Mesenchymal stem cell (in vitro differentiated cells and primary cell): ENCODE results near the gene PGGT1B.

Source experiments
- DNase-seq: peaks from one replicate; pipeline ENCODE4 v3.0.0-alpha.2; 2013
- H2AFZ ChIP-seq: one replicate; pipeline ENCODE4 v1.6.1; 2013; ENCODE audit warnings: low read depth, mild to moderate bottlenecking, control low read depth, inconsistent platforms, low read length, moderate library complexity
- H2AK5ac ChIP-seq: 2 replicates; pipeline ENCODE4 v1.6.1; 2013; ENCODE audit warnings: low read length, moderate library complexity, mild to moderate bottlenecking, inconsistent platforms; ENCODE audit not compliant: severe bottlenecking
- H2BK120ac ChIP-seq: one replicate; pipeline ENCODE4 v1.6.1; 2013; ENCODE audit warnings: low read depth, mild to moderate bottlenecking, inconsistent platforms, low read length, moderate library complexity
- H2BK12ac ChIP-seq, 2 experiments: one replicate each; pipeline ENCODE4 v1.6.1; 2013; ENCODE audit warnings: inconsistent platforms in 2 of 2, low read length in 2 of 2, mild to moderate bottlenecking in 2 of 2, moderate library complexity in 2 of 2, control low read depth in 1 of 2
- H2BK15ac ChIP-seq: one replicate; pipeline ENCODE4 v1.6.1; 2013; ENCODE audit warnings: mild to moderate bottlenecking, low read depth, inconsistent platforms; ENCODE audit not compliant: poor library complexity, severe bottlenecking
- H2BK5ac ChIP-seq: 2 replicates; pipeline ENCODE4 v1.6.1; 2013; ENCODE audit warnings: low read depth, mild to moderate bottlenecking, low read length, control low read depth, inconsistent platforms; ENCODE audit not compliant: poor library complexity, severe bottlenecking
- H3K14ac ChIP-seq, 2 experiments: one replicate each; pipeline ENCODE4 v1.6.1; 2013; ENCODE audit warnings: inconsistent platforms in 2 of 2, low read length in 2 of 2, control low read depth in 1 of 2, mild to moderate bottlenecking in 1 of 2, moderate library complexity in 1 of 2
- H3K18ac ChIP-seq, 2 experiments: one replicate each; pipeline ENCODE4 v1.6.1; 2013; ENCODE audit warnings: inconsistent platforms in 2 of 2, low read length in 2 of 2, control low read depth in 1 of 2, low read depth in 1 of 2, mild to moderate bottlenecking in 1 of 2
- H3K23ac ChIP-seq, 2 experiments: one replicate each; pipeline ENCODE4 v1.6.1; 2013; ENCODE audit warnings: inconsistent platforms in 2 of 2, low read length in 2 of 2, mild to moderate bottlenecking in 2 of 2, moderate library complexity in 2 of 2, control low read depth in 1 of 2
- H3K27ac ChIP-seq: 2 replicates; pipeline ENCODE4 v1.5.1; 2013; ENCODE audit warnings: mild to moderate bottlenecking, moderate library complexity, low read length, control low read depth, inconsistent platforms; ENCODE audit not compliant: poor library complexity, severe bottlenecking
- H3K27me3 ChIP-seq, 2 experiments: 2 replicates each; pipeline versions ENCODE4 v1.6.1 to v1.7.0; 2013; ENCODE audit warnings: low read length in 2 of 2, mild to moderate bottlenecking in 2 of 2, moderate library complexity in 2 of 2, control low read depth in 1 of 2, inconsistent platforms in 1 of 2; ENCODE audit not compliant: control insufficient read depth in 1 of 2, insufficient read depth in 1 of 2
- H3K36me3 ChIP-seq, 2 experiments: 2 replicates each; pipeline versions ENCODE4 v1.6.1 to v1.7.0; 2013; ENCODE audit warnings: low read length in 2 of 2, control low read depth in 1 of 2, inconsistent platforms in 1 of 2, low read depth in 1 of 2, mild to moderate bottlenecking in 1 of 2; ENCODE audit not compliant: insufficient read depth in 2 of 2, control insufficient read depth in 1 of 2
- H3K4ac ChIP-seq, 2 experiments: one replicate each; pipeline ENCODE4 v1.6.1; 2013; ENCODE audit warnings: inconsistent platforms in 2 of 2, low read length in 2 of 2, mild to moderate bottlenecking in 2 of 2, moderate library complexity in 2 of 2, control low read depth in 1 of 2, low read depth in 1 of 2
- H3K4me1 ChIP-seq: 2 replicates; pipeline ENCODE4 v1.6.1; 2013; ENCODE audit warnings: low read depth, low read length, control low read depth; ENCODE audit not compliant: control insufficient read depth, insufficient read depth
- H3K4me2 ChIP-seq: 2 replicates; pipeline ENCODE4 v1.6.1; 2013; ENCODE audit warnings: low read length, mild to moderate bottlenecking, inconsistent platforms; ENCODE audit not compliant: poor library complexity, severe bottlenecking
- H3K4me3 ChIP-seq, 2 experiments: 2 replicates each; pipeline versions ENCODE4 v1.5.1 to v1.7.0; 2013; ENCODE audit warnings: low read length in 2 of 2, mild to moderate bottlenecking in 2 of 2, control low read depth in 1 of 2, low read depth in 1 of 2; ENCODE audit not compliant: insufficient read depth in 1 of 2
- H3K79me1 ChIP-seq: replicated peaks from 2 replicates; pipeline ENCODE4 v1.6.1; 2013; ENCODE audit warnings: mild to moderate bottlenecking, control low read depth, low read length, inconsistent platforms; ENCODE audit not compliant: poor library complexity, severe bottlenecking
- H3K9ac ChIP-seq: 2 replicates; pipeline ENCODE4 v1.7.0; 2013; ENCODE audit warnings: mild to moderate bottlenecking, low read length, moderate library complexity
- H3K9me3 ChIP-seq: 2 replicates; pipeline ENCODE4 v1.7.0; 2013; ENCODE audit warnings: mild to moderate bottlenecking, low read length; ENCODE audit not compliant: control insufficient read depth
- H4K8ac ChIP-seq: one replicate; pipeline ENCODE4 v1.6.1; 2013; ENCODE audit warnings: inconsistent platforms, mild to moderate bottlenecking, low read length, moderate library complexity
- H4K91ac ChIP-seq: one replicate; pipeline ENCODE4 v1.6.1; 2013; ENCODE audit warnings: mild to moderate bottlenecking, low read length, inconsistent platforms
- WGBS: methylation state at CpG from one replicate; pipeline ENCODE4 v1.1.7; 2013; ENCODE audit warnings: mixed read lengths; 5-methylcytosine and 5-hydroxymethylcytosine counted together

The PGGT1B gene

DNA sequence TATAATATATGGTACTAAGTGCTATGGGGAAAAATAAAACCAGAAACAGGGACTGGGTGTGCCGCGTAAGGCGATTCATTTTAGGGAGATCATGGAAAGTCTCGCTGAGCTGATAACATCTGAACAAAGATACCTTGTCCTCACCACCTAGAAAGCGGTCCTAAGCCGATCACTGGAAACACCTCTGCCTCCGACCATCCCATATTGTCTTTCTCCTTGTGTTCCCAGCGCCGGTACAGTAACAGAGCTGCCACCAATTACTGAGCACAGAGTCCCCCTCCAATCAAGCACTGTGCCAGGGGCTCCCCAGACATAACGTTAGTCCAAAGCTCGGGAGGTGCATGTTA, 33.1 kb upstream of the PGGT1B start:
- Histone ChIP-seq H3K27ac (no peak overlapping the region), H4K91ac (no peak overlapping the region), H3K14ac (no peak overlapping the region), H4K8ac (peak overlapping the region; percentile 32), H3K9me3 (no peaks in the 10 kb centered on the region), H3K4ac (no peak overlapping the region), H3K23ac (no peak overlapping the region), H2BK5ac (no peak overlapping the region), H3K18ac (peak overlapping the region in 1 of 2 experiments; percentile 95), H3K4me3 (peak overlapping the region; percentile 86 to 97), H3K79me1 (peaks cover 20% of the 10 kb centered on the region), H2BK15ac (no peak overlapping the region), H2AK5ac (no peak overlapping the region), H2BK120ac (no peak overlapping the region), H3K27me3 (no peaks in the 10 kb centered on the region), H3K36me3 (no peaks in the 10 kb centered on the region), H2BK12ac (no peak overlapping the region), H3K4me1 (no peaks in the 10 kb centered on the region), H3K9ac (peak overlapping the region; percentile 79), H2AFZ (peak overlapping the region; percentile 60), H3K4me2 (peak overlapping the region; percentile 68)
- WGBS = 6% methylated on average over 11 of the region's 11 CpGs
- DNase-seq = no peak

DNA sequence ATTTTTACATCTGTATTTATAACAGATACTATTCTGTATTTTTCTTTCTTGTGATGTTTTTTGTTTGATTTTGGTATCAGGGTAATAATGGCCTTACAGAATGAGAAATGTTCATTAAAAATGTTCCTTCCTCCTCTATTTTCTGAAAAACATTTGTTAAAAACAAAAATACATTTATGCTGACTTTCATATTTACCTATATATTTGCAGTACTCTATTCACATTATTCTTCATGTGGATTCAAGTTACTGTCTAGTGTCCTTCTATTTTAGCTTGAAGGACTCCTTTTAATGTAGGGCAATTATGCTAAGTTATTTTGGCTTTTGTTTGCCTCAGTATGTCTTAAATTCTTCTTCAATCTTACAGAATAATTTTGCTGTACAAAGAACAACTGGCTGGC, 28.7 kb upstream of the PGGT1B start:
- H3K9me3 ChIP-seq = no peaks in the 10 kb centered on the region
- no peak overlapping the region for H3K4me3 ChIP-seq
- H2BK5ac ChIP-seq = no peak overlapping the region
- H2AFZ ChIP-seq = no peak overlapping the region
- no peak overlapping the region for H3K4me2 ChIP-seq
- no peak overlapping the region for H4K8ac ChIP-seq
- no peak overlapping the region for H2BK120ac ChIP-seq
- DNase-seq = no peak
- H3K9ac ChIP-seq = no peak overlapping the region
- no peak overlapping the region for H4K91ac ChIP-seq
- H3K23ac ChIP-seq = no peak overlapping the region
- no peaks in the 10 kb centered on the region for H3K36me3 ChIP-seq
- H3K79me1 ChIP-seq = peaks cover 29% of the 10 kb centered on the region
- H2BK15ac ChIP-seq = no peak overlapping the region
- no peak overlapping the region for H3K14ac ChIP-seq
- no peak overlapping the region for H3K27ac ChIP-seq
- H3K27me3 ChIP-seq = no peaks in the 10 kb centered on the region
- no peak overlapping the region for H2BK12ac ChIP-seq
- no peak overlapping the region for H2AK5ac ChIP-seq
- H3K18ac ChIP-seq = no peak overlapping the region
- no peak overlapping the region for H3K4ac ChIP-seq
- H3K4me1 ChIP-seq = no peaks in the 10 kb centered on the region

DNA sequence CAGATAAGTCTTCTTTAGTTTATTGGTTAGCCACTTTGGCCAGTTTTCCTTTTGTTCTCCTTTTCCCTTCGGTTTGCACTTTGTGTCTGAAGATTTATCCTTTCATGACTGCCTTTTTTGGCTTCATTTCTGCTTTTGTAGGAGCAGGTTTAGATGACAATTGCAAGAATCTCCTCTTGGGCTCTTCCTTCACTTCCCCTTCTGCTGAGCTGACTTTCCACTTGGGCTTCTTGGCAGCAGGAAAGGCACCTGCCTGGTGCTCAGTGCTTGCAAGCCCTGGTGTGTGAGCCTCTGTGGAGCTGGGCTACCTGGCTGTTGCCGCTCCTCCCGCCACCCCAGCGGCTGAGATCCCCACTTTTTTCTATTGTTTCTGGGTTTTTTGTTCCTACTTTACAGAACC, 26.4 kb upstream of the PGGT1B start:
- Histone ChIP-seq H2AFZ (no peak overlapping the region), H3K18ac (no peak overlapping the region), H3K36me3 (no peaks in the 10 kb centered on the region), H2BK15ac (no peak overlapping the region), H3K79me1 (peaks cover 23% of the 10 kb centered on the region), H3K9ac (no peak overlapping the region), H2AK5ac (no peak overlapping the region), H3K27me3 (no peaks in the 10 kb centered on the region), H4K8ac (no peak overlapping the region), H3K4me3 (no peak overlapping the region), H3K27ac (no peak overlapping the region), H3K14ac (no peak overlapping the region), H3K4ac (no peak overlapping the region), H4K91ac (no peak overlapping the region), H2BK5ac (no peak overlapping the region), H2BK12ac (no peak overlapping the region), H3K4me2 (no peak overlapping the region), H3K4me1 (no peaks in the 10 kb centered on the region), H3K23ac (no peak overlapping the region), H2BK120ac (no peak overlapping the region), H3K9me3 (no peaks in the 10 kb centered on the region)
- DNase-seq = no peak
- 100% methylated on average over 1 of the region's 4 CpGs for WGBS

DNA sequence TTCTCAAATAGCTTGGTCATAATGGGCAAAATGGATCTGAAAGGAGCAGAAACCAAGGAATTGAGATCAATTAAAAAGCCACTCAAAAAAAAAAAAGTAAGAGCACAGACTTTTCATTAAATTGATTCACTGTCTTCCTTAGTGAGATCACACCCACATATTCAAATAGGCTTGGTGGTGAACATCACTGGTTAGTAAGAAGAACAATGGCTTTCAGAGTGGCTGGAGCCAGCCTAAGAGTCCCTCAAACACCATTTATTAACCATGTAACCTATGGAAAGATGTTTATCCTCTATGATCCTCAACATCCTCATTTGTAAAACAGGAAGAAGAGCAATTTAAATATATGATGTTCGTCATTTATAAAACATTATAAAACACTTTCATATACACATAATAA, 21.3 kb upstream of the PGGT1B start:
- no CpG with 5 or more reads among the region's 1 CpG for WGBS
- H3K14ac ChIP-seq = no peak overlapping the region
- no peak overlapping the region for H2AK5ac ChIP-seq
- H3K36me3 ChIP-seq = no peaks in the 10 kb centered on the region
- no peak overlapping the region for H4K91ac ChIP-seq
- no peaks in the 10 kb centered on the region for H3K9me3 ChIP-seq
- H2BK5ac ChIP-seq = no peak overlapping the region
- H2BK12ac ChIP-seq = no peak overlapping the region
- no peak overlapping the region for H3K18ac ChIP-seq
- no peak overlapping the region for H2BK120ac ChIP-seq
- H3K4me1 ChIP-seq = no peaks in the 10 kb centered on the region
- H3K27me3 ChIP-seq = no peaks in the 10 kb centered on the region
- H3K9ac ChIP-seq = no peak overlapping the region
- no peak for DNase-seq
- peaks cover 13% of the 10 kb centered on the region for H3K79me1 ChIP-seq
- no peak overlapping the region for H3K23ac ChIP-seq
- H3K4me2 ChIP-seq = no peak overlapping the region
- no peak overlapping the region for H2BK15ac ChIP-seq
- H3K4me3 ChIP-seq = no peak overlapping the region
- no peak overlapping the region for H4K8ac ChIP-seq
- H3K4ac ChIP-seq = no peak overlapping the region
- no peak overlapping the region for H2AFZ ChIP-seq
- H3K27ac ChIP-seq = no peak overlapping the region
